H54 (cell line): ENCODE results near the gene TRPT1.

ENCODE experiments used
- DNase-seq: peaks from one replicate; pipeline ENCODE4 v3.0.0; 2011; ENCODE audit warnings: low spot score, mixed read lengths; ENCODE audit not compliant: insufficient read length
- FAIRE-seq: peaks from 3 replicates; lab custom pipeline; 2011; peaks lifted over from hg19 to GRCh38; lab: Jason Lieb, UNC
- POLR2A ChIP-seq: IDR thresholded peaks from 2 replicates; pipeline ENCODE4 v1.6.1; 2011; ENCODE audit warnings: low read depth, mild to moderate bottlenecking, low read length

The TRPT1 gene

DNA sequence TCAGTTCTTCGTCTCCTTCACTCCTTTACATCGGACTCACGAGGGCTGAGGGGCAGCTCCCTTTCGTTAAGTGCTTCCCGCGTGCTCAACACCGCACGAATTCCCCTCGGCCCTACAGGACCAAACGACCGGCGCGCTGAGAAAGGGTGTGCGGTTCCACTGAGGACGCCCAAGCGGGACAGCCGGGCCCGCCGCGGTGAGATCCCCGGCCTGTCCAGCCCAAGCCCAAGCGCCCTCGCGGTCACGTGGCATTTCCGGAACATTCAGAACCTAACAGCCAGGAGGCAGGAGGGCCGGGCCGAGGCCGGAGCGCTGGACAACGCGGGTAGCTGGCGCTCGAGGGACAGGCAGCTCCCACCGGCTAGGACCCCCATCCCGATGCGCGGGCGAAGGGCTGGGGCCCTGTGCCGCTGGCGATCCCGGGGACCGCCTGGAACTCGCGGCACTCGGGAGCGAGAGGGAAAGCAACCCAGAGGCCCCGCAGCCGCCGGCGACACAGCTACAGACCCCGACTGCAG, 40.8 kb downstream of the TRPT1 start:
- DNase-seq (no peak), FAIRE-seq (no peak)
- TF ChIP-seq POLR2A: peak; percentile 98

DNA sequence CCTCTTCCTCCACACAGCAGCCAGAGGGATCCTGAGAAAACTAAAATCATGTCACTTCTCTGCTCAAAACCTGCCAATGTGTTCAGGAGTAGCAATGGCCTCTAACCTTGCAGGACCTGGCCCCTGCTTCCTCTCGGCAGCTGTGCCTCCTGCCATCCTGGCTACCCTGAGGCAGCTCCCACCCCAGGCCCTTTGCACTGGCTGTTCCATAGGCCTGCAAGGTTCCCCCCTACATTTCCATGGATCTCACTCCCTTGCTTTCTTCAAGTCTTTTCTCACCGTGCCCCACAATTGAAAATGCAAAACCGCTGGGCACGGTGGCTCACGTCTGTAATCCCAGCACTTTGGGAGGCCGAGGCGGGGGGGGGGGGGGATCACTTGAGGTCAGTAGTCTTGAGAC, 42.1 kb downstream of the TRPT1 start:
- TF ChIP-seq POLR2A: no peak
- DNase-seq (no peak), FAIRE-seq (no peak)

DNA sequence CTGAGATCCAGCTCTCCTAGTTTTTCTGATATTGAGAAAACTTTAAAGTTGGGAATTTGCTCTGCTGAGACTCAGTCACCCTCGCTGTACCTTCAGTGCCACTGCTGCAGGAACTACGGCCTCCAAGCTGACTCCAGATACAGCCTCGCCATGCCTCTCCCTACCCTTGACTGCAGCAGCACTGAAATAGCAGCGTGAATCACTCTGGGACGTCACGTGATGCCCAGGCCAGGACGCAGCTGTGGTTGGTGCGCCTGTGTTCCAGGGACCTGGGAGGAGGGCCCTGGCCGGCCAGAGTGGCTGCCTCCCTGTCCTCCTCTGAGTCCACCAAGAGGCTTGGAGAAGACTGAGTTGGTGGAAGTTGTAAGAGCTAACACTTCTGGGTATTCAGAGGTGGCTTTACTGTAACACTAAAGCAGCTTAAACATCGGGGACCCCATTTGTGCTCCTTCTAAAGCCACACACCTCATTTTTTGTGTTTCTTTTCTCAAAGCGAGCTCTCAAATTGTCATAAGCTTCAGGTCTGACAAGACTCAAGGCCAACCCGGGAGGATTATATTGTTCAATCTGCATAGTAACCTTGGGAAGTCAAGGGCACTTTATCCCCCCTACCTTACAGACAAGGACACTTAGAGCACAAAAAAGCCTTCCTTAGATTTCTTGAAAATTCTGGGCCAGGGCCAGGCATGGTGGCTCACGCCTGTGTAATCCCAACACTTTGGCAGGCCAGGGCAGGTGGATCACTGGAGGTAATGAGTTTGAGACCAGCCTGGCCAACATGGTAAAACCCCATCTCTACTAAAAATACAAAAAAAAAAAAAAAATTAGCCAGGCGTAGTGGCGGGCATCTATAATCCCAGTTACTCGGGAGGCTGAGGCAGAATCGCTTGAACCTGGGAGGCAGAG, 44.2 kb downstream of the TRPT1 start:
- TF ChIP-seq POLR2A: peak; percentile 93
- peak; percentile 91 for DNase-seq
- FAIRE-seq: peak; percentile 27

DNA sequence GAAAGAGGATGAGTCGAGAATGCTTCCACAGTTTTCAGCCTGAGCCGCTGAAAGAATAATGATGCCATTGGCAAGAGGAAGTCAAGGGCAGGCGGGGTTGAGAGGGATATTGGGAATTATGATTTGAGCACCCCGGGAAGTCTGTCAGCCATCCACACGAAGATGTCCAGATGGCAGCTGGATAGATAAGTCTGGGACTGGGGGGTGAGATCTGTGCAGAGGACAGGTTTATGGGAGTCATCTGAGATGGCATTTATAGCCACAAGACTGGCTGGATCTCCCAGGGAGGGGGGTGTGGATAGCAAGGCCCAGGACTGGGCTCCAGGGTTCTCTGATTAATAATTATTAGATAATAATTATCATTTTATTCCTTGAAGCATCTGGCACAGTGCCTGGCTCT, 45.1 kb downstream of the TRPT1 start:
- FAIRE-seq: no peak
- no peak for TF ChIP-seq POLR2A
- DNase-seq: no peak

DNA sequence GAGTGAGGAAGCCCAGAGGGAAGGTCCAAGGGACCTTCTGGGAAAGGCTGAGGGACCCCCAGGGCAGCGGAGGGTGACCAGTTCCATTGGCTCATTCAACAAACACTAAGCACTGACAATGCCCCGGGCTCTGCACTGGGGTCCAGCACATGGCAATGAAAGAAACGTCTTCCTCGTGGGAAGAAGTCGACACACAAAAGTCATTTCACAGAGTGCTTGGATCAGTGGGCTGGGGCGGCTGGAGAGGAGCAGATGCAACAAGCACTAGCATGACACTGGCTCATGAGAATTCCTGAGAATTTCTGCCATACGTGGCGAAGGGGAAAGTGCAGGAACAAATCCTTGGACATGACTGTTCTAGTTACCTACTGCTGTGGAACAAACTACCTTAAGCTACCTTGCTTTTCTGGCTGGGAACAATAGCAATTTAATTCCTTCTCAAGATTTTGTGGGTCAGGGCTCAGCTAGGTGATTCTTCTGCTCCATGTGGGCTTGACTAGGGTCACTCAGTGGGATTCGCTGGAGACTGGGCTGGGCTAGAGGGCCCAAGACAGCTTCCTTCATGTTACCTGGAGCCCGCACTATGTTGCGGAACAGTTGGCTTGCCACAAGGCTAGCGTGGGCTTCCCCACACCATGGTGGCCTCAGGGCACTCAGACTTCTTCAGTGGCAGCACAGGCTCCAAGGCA, 46.9 kb downstream of the TRPT1 start:
- DNase-seq: no peak
- no peak for FAIRE-seq
- TF ChIP-seq POLR2A: no peak

DNA sequence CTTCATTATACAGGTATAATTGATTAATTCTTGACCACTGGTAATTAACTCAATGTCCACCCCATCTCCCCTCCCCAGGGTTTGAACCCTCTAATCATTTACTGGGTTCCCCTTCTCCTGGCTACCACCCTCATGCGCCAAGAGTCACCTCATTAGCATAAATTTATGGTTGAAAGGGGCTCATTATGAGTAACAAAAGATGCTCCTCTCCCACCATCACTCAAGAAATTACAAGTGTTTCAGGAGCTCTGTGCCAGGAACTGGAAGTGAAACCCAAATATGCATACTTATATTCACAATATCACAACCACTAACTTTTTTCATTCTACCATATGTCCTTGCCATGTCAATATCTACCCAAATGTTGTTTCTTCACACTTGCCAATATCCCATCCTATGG, 47.8 kb downstream of the TRPT1 start:
- DNase-seq: no peak
- no peak for TF ChIP-seq POLR2A
- FAIRE-seq: no peak

DNA sequence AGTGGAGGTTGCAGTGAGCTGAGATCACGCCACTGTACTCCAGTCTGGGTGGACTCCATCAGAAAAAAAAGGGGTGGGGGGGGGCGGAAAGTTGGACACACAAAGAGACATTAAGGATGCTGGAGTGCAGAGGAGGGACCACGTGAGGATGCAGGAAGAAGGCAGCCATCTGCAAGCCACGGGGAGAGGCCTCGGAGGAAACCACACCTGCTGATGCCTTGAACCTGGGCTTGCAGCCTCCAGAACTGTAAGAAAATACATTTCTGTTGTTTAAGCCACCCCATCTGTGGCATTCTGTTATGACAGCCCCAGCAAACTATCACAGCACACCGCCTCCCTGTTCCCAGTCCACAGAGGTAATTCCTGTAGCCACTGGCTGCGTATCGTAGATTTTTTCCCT, 49.2 kb downstream of the TRPT1 start:
- FAIRE-seq (no peak), DNase-seq (no peak)
- no peak for TF ChIP-seq POLR2A
